Activated T-helper 2 cell treated with anti-CD3 and anti-CD28 coated beads, Interferon-gamma antibody, Interleukin-2, Interleukin-4, amounts not matched to agents 10 μg/mL and 5 μg/mL and 100 μg/mL, durations not matched to agents 14 hours and 24 hours and 36 hours (primary cell): ENCODE data around the gene HOMER2. TPM values are rescaled to one million over a fixed set of nuclear protein-coding genes. Genes with fewer than 3 reads are reported as not detected.
"Not testable (repeated sequence)": the region's sequence is repeated elsewhere in the genome, so short reads cannot be mapped to it uniquely, and the experiment has no call there.

Source experiments
- DNase-seq: peaks from one replicate; pipeline ENCODE4 v3.0.0; 2021; ENCODE audit warnings: low spot score
- H3K27ac Mint-ChIP-seq: one replicate; pipeline ENCODE4 v1.8.0; 2021; ENCODE audit warnings: mixed read lengths
- H3K27me3 Mint-ChIP-seq: one replicate; pipeline ENCODE4 v1.8.0; 2021; ENCODE audit warnings: low read depth, mixed read lengths
- H3K36me3 Mint-ChIP-seq: one replicate; pipeline ENCODE4 v1.8.0; 2021; ENCODE audit warnings: low read depth, mixed read lengths
- H3K4me1 Mint-ChIP-seq: one replicate; pipeline ENCODE4 v1.8.0; 2021; ENCODE audit warnings: low read depth, mixed read lengths
- H3K4me3 Mint-ChIP-seq: one replicate; pipeline ENCODE4 v1.8.0; 2021; ENCODE audit warnings: low read depth, mild to moderate bottlenecking, moderate library complexity, mixed read lengths
- H3K9me3 Mint-ChIP-seq: one replicate; pipeline ENCODE4 v1.8.0; 2021; ENCODE audit warnings: mixed read lengths
- intact Hi-C: fragments of 100-400 bp; cut with micrococcal nuclease; formaldehyde crosslinking; loops from one replicate; pipeline ENCODE4 v1.15.1; 2023
- total RNA-seq: library from RNA; stranded (reverse); gene quantifications from 2 replicates; pipeline ENCODE4 v1.2.3, GENCODE V29; 2022

The HOMER2 gene
- total RNA-seq, 1 donor from 2014 or later, result 66.1 TPM

DNA sequence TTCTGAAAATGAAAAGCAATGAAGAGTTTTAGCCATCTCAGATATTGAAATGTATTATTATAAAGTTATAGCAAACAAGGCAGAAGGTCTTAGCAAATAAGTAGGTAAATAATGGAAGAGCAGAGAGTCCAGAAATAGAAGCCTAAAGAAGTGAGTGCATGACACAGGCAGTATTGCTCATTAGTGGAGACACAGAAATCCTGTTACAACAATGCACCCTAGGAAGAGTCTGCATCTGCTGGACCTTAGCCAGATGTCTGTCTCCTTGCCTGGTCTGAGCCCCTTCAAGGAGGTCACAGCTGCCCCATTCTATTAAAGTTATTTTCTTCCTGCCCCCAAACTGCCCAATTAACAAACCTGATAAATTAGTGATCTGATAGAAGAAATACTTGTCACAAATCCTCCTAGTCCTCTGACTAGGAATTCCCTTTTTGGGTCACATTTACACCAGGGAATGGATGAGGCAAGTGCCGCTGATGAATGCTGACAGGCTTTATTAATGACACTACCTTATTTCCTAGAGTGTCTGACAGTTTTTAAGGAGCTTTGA, 51.9 kb downstream of the HOMER2 start:
- DNase-seq, result no peak
- Mint-ChIP-seq H3K27me3 (no peaks in the 10 kb centered on the region), H3K36me3 (no peaks in the 10 kb centered on the region), H3K4me1 (peaks cover 22% of the 10 kb centered on the region), H3K27ac (no peak overlapping the region), H3K9me3 (no peaks in the 10 kb centered on the region), H3K4me3 (no peak overlapping the region)
- intact Hi-C loops, result no loop called here

DNA sequence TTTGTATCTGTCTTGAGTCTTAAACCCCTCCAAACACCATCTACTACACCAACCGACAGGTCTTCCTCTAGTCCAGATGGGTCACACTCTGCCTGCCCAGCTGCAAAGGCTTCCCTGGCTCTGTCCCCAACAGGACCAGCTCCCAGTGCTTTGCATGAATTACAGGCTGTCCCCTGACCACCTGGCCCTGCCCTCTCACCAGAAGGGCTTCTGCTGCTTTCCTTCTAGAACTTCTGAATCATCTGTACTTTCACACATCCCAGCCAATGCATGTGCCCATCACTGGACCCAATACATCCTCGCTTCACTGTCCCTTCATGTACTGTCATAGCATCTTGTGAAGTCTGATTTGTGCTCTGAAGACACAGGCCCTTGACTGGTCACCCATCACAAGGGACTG, 53.6 kb downstream of the HOMER2 start:
- no peaks in the 10 kb centered on the region for H3K27me3 Mint-ChIP-seq
- no peak for DNase-seq
- no peak overlapping the region for H3K4me3 Mint-ChIP-seq
- H3K27ac Mint-ChIP-seq, result no peak overlapping the region
- H3K36me3 Mint-ChIP-seq, result no peaks in the 10 kb centered on the region
- H3K9me3 Mint-ChIP-seq, result no peaks in the 10 kb centered on the region
- H3K4me1 Mint-ChIP-seq, result peaks cover 16% of the 10 kb centered on the region
- intact Hi-C loops, result no loop called here

DNA sequence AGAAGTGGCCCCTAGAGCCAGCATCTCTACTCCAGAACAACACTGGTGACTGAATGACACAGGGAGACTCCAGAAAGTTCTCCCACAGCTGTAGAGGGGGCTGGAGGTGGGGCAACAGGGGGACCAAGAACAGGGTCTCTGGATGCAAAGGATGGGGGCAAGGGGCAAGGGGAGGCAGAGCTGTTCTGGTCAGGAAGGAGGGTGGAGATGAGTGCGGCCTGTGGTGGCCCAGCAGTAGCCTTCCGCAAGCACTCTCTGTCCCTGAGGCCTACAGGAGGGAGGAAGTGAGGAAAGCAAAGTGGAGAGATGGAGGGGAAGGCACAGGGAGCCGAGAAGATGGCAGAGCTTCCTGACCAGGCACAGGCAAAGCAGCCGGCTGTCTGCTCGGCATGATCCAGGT, 56.5 kb downstream of the HOMER2 start:
- no peaks in the 10 kb centered on the region for H3K9me3 Mint-ChIP-seq
- intact Hi-C loops, result no loop called here
- no peak for DNase-seq
- peaks cover 14% of the 10 kb centered on the region for H3K4me1 Mint-ChIP-seq
- H3K36me3 Mint-ChIP-seq, result peaks cover 4% of the 10 kb centered on the region
- no peak overlapping the region for H3K27ac Mint-ChIP-seq
- H3K4me3 Mint-ChIP-seq, result no peak overlapping the region
- no peaks in the 10 kb centered on the region for H3K27me3 Mint-ChIP-seq

DNA sequence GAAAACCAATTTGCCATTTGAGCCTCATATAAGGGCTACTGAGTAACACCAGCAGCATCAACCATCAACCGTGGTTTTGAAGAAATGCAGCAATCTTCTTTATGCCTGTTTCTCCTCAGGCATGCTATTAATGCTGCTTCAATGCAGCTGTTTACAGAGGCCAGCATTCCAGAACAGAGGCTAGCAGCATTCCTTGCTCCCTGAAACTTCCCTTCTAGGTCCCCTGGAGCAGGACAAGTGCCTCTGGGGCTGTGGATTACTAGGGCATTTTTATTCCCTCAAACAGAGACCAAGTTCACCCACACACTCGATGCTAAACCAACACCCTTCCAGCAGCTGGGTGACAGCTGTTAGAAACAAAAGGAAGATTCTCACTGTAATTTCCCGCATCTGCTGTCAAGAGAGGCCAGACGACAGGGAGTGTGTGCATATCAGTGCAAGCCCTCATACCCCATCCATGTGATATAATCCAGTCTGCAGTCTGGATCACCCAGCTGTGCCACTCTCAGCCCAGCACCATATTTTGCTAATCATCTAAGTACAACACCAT, 57.5 kb downstream of the HOMER2 start:
- no peak overlapping the region for H3K4me3 Mint-ChIP-seq
- intact Hi-C loops, result no loop called here
- peaks cover 6% of the 10 kb centered on the region for H3K36me3 Mint-ChIP-seq
- H3K4me1 Mint-ChIP-seq, result peaks cover 14% of the 10 kb centered on the region
- no peak overlapping the region for H3K27ac Mint-ChIP-seq
- no peaks in the 10 kb centered on the region for H3K27me3 Mint-ChIP-seq
- no peak for DNase-seq
- H3K9me3 Mint-ChIP-seq, result no peaks in the 10 kb centered on the region

DNA sequence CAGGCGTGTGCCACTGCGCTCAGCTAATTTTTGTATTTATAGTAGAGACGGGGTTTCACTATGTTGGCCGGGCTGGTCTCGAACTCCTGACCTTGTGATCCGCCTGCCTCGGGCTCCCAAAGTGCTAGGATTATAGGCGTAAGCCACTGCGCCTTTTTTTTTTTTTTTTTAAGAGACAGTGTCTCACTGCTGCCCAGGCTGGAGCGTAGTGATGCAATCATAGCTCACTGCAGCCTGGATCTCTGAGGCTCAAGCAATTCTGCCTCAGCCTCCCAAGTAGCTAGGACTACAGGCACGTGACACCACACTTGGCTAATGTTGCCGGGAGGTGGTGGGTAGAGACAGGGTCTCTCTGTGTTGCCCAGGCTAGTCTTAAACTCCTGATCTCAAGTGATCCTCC, 59.0 kb downstream of the HOMER2 start:
- DNase-seq, H3K9me3 Mint-ChIP-seq, intact Hi-C loops, H3K27me3 Mint-ChIP-seq, H3K4me3 Mint-ChIP-seq, H3K27ac Mint-ChIP-seq: not testable (repeated sequence)
- H3K4me1 Mint-ChIP-seq, result peaks cover 11% of the 10 kb centered on the region
- H3K36me3 Mint-ChIP-seq, result peaks cover 12% of the 10 kb centered on the region

DNA sequence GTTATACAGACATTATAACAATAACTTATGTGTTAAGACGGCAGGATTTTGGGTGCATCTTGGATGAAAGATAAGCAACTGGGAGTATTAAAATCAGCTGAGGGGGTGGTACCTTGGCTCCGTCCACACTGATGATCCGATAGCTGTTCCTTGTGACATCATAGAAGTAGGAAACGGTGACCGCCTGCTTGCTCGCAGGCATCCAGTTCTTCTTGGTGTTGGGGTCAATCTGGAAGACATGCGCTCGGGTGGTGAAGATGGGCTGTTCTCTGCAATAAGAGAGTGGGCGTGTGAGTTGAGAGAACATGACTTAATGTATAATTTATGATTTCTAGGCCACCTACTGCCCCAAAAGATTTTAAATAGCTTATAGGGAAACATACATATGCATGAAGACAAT, 59.9 kb downstream of the HOMER2 start:
- H3K36me3 Mint-ChIP-seq, result peaks cover 12% of the 10 kb centered on the region

DNA sequence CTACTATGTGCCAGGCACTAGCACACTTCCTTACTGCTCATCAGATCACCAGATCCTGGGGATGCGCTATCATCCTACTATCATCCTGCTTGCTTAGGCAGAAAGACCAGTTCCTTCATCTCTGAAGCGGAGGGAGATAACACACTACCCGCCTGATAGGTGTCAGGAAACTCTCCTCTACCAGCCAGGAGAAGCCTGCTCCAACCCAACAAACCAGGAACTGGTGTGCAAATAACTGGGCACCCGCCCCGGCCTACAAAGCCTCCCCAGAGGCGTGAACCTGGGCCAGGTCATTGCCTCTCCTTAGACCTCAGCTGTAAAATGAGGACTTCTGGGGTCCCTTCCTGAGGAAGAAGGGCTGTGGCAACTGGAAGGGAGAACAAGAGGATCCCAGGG, 61.5 kb downstream of the HOMER2 start:
- Mint-ChIP-seq H3K9me3 (no peaks in the 10 kb centered on the region), H3K27me3 (no peaks in the 10 kb centered on the region), H3K4me3 (no peak overlapping the region), H3K36me3 (peaks cover 12% of the 10 kb centered on the region), H3K4me1 (peaks cover 4% of the 10 kb centered on the region), H3K27ac (no peak overlapping the region)
- intact Hi-C loops, result no loop called here
- no peak for DNase-seq

More for the DNA sequence above, 59.9 kb downstream of the HOMER2 start:
- Mint-ChIP-seq H3K27me3 (no peaks in the 10 kb centered on the region), H3K9me3 (no peaks in the 10 kb centered on the region), H3K4me1 (peaks cover 5% of the 10 kb centered on the region), H3K4me3 (no peak overlapping the region), H3K27ac (no peak overlapping the region)
- DNase-seq, result no peak
- intact Hi-C loops, result no loop called here

DNA sequence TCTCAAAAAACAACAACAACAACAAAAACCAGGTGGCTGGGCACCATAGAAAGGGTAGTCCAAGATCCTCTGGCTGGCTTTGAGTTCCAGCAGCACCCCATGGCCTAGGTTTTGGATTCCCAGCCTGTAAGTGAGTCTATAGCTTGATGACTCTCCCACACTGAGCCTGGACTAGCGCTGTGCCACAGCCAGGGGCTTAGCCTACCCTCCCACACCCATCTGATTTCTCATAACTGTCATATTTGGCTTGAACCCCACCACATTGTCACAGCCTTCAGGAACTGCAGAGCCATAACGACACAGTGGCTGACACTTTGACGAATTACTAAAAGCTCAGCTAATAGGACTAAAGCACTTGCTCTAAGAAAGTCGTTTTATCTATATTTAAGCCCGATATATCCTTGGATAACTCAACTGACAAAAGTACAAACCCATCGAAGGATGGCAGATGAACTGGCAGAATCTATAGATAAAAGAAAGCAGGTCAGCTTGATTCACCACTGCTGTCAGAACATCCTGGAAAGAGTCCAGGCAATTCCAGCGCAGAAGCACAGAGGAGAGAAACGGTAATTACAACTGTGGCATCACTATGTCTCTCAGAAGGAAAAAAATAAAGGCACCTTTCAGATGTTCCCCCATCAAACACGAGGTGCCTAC, 62.1 kb downstream of the HOMER2 start:
- intact Hi-C loops, result no loop called here
- H3K27ac Mint-ChIP-seq, result no peak overlapping the region
- no peak for DNase-seq
- peaks cover 4% of the 10 kb centered on the region for H3K4me1 Mint-ChIP-seq
- no peak overlapping the region for H3K4me3 Mint-ChIP-seq
- no peaks in the 10 kb centered on the region for H3K27me3 Mint-ChIP-seq
- H3K36me3 Mint-ChIP-seq, result peaks cover 12% of the 10 kb centered on the region
- H3K9me3 Mint-ChIP-seq, result no peaks in the 10 kb centered on the region

DNA sequence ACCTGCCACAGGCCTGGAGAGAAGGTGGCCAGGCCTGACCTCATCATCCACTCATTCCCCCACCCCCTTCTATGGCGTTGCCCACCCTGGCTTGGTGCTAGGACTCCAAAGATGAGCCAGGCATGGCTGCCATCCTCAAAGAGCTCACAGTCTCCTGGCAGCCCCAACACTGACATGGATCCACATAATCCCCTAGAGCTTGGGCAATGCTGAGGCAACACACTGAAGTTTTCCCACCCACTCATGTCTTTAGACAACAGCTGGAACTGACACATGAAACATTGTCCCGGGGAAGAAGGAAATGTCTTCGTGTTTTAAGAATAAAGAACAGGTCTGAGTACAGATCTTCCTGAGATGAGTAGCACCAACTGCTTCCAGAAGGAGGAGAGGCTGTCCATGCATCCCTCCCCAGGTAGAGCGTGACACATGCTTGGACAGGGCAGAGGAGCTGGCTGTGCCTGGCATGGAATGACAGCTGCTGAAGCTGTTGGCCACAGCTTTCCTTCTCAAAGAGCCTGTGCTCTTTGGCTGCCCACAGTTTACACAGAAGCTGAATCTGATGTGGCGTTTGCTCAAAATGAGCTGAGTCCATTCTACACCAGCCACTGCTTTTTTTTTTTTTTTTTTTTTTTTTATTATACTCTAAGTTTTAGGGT, 70.1 kb downstream of the HOMER2 start:
- no peak overlapping the region for H3K4me3 Mint-ChIP-seq
- no peak overlapping the region for H3K27ac Mint-ChIP-seq
- H3K9me3 Mint-ChIP-seq, result no peaks in the 10 kb centered on the region
- H3K4me1 Mint-ChIP-seq, result no peaks in the 10 kb centered on the region
- H3K27me3 Mint-ChIP-seq, result peaks cover 3% of the 10 kb centered on the region
- intact Hi-C loops, result no loop called here
- no peak for DNase-seq
- peaks cover 5% of the 10 kb centered on the region for H3K36me3 Mint-ChIP-seq

DNA sequence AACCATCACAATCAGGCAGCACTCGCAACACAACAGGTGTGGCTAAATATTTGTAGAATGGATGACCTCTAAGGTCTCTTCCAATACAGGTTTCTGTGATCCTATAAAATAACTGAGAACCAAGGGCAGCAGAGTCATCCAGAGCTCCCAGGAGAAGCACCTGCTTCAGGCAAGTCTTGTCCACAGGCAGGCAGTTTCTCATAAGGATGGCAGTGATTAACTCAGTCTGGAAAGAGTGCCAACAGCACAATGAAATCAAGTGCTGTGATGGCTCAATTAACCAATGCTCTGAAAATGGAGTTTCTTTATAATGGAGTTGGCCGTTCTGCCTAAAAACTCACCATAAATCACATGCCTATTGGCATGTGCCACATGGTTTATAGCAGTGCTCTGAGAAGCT, 70.8 kb downstream of the HOMER2 start:
- no peak overlapping the region for H3K4me3 Mint-ChIP-seq
- H3K9me3 Mint-ChIP-seq, result no peaks in the 10 kb centered on the region
- peaks cover 3% of the 10 kb centered on the region for H3K27me3 Mint-ChIP-seq
- intact Hi-C loops, result no loop called here
- H3K4me1 Mint-ChIP-seq, result no peaks in the 10 kb centered on the region
- peaks cover 5% of the 10 kb centered on the region for H3K36me3 Mint-ChIP-seq
- no peak for DNase-seq
- H3K27ac Mint-ChIP-seq, result no peak overlapping the region

DNA sequence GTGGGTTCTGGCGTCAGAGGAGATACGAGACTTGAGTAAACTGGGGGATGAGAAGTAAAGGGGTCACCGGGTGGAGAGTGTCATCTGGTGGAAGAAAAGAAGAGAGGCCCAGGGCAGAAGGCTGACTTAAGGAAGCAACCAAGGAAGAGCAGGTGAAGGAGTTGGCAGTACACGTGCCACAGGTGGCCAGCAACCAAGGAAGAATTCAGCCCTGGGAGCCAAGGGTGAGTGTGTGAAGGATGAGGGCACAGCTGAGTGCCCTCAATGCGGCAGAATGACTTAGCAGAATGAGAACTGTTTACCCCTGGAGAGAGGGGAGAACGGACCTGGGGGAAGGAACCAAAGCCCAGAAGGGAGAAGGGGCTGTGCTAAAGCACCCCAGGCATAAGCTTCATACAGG, 71.8 kb downstream of the HOMER2 start:
- Mint-ChIP-seq H3K27ac (no peak overlapping the region), H3K9me3 (no peaks in the 10 kb centered on the region), H3K36me3 (peaks cover 5% of the 10 kb centered on the region), H3K27me3 (peaks cover 3% of the 10 kb centered on the region), H3K4me1 (no peaks in the 10 kb centered on the region), H3K4me3 (no peak overlapping the region)
- no peak for DNase-seq
- intact Hi-C loops, result no loop called here

DNA sequence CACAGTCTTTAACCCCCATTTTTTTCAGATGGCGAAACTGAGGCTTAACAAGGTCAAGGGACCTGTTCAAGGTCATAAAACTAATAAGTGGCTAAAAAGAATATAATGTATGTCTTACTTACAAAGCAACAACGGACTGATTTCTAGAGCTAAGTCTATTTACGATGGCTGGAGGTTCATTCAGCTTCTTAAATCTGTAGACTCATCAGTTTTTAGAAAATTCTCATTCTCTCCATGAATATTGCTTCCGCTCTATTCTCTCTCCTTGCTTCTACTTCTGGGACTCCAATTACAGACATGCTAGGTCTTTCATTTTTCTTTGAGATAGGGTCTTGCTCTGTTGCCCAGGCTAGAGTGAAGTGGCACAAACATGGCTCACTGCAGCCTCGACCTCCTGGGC, 74.2 kb downstream of the HOMER2 start:
- peaks cover 5% of the 10 kb centered on the region for H3K36me3 Mint-ChIP-seq
- no peak overlapping the region for H3K27ac Mint-ChIP-seq
- H3K9me3 Mint-ChIP-seq, result no peaks in the 10 kb centered on the region
- H3K4me1 Mint-ChIP-seq, result no peaks in the 10 kb centered on the region
- intact Hi-C loops, result no loop called here
- no peak overlapping the region for H3K4me3 Mint-ChIP-seq
- peaks cover 3% of the 10 kb centered on the region for H3K27me3 Mint-ChIP-seq
- no peak for DNase-seq

DNA sequence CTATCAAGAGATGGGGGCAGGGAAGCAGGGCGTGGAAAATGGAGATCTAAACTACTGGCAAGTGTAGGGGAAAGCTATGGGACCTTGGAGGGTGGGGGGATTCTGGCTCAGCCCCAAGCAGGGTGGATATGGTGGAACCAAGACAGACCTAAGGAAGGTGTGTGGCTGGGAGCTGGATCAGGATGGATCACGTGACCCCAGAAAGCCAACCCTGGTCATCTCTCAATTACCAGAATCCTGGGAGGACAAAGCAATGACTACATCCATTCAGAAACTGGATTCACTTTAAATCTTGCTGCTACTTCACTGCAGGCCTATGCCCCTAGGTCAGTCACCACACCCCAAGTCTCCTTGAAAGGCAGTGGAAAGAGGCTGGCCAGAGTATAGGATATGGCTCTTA, 74.7 kb downstream of the HOMER2 start:
- H3K9me3 Mint-ChIP-seq, result no peaks in the 10 kb centered on the region
- H3K36me3 Mint-ChIP-seq, result peaks cover 5% of the 10 kb centered on the region
- H3K27me3 Mint-ChIP-seq, result peaks cover 3% of the 10 kb centered on the region
- H3K4me3 Mint-ChIP-seq, result no peak overlapping the region
- intact Hi-C loops, result no loop called here
- DNase-seq, result no peak
- H3K4me1 Mint-ChIP-seq, result no peaks in the 10 kb centered on the region
- no peak overlapping the region for H3K27ac Mint-ChIP-seq
